ENCODE data around the gene SNX20. TPM values are rescaled to one million over a fixed set of nuclear protein-coding genes. Genes with fewer than 3 reads are reported as not detected.

Gene SNX20
- total RNA-seq, 4 donors from 2014 or later, result 0.76 to 7.7 (median 4.4) TPM

DNA sequence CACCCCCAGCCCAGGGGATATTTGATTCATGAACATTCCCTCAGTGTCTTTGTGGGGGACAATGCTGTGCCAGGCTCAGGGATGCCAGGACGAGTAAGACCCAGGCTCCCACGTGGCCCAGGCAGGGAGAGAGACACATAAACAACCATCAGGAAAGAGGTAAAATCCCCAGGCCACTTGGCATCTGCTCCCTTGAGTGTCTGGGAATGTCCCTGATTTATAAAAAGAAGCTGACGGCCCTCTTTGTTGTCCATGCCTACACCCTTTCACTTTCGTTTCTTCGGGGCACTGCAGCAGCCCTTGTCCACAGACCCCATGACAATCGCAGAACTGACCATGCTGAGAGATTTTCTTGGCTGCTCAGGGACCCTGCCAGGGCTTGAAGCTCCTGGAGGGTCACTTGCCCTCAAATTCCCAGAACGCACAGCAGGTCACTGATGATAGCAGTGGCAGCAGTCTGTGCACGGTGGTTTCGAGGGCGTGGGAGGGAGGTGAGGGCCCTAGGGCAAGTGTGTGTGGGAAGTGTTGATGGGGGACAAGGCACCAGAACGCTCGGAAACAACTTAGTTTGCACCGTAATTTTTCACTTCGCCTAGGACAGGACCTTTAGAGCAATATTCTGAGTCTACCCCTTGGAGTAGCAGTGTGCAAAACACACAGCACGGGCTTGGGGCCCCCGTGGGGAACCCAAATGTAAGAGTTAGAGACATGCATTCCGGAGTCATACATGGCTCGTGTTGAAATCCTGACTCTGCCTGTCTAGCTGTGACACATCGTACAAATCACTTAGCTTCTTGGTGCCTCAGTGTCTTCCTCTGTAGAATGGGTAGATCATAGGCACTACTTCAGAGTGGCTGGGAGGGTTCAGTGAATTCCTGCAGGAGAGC is 17.0 kb upstream of the SNX20 start:
- Histone ChIP-seq H3K36me3 (no peaks in the 10 kb centered on the region), H3K4me1 (no peaks in the 10 kb centered on the region), H3K27ac (peak overlapping the region; percentile 51 to 61), H3K27me3 (no peaks in the 10 kb centered on the region), H3K4me3 (peak overlapping the region; percentile 36 to 39), H3K9me3 (no peaks in the 10 kb centered on the region)
- TF ChIP-seq POLR2A (IDR thresholded peaks at IDR 0.05), result no peak
- TF ChIP-seq, protein P1, sequence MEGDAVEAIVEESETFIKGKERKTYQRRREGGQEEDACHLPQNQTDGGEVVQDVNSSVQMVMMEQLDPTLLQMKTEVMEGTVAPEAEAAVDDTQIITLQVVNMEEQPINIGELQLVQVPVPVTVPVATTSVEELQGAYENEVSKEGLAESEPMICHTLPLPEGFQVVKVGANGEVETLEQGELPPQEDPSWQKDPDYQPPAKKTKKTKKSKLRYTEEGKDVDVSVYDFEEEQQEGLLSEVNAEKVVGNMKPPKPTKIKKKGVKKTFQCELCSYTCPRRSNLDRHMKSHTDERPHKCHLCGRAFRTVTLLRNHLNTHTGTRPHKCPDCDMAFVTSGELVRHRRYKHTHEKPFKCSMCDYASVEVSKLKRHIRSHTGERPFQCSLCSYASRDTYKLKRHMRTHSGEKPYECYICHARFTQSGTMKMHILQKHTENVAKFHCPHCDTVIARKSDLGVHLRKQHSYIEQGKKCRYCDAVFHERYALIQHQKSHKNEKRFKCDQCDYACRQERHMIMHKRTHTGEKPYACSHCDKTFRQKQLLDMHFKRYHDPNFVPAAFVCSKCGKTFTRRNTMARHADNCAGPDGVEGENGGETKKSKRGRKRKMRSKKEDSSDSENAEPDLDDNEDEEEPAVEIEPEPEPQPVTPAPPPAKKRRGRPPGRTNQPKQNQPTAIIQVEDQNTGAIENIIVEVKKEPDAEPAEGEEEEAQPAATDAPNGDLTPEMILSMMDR (IDR thresholded peaks at IDR 0.05), result no peak
- DNase-seq, result peak; percentile 27 to 45
- intact Hi-C loops (cut with DNase I; ENCODE audit: low total_unique reads), result no loop called here

DNA sequence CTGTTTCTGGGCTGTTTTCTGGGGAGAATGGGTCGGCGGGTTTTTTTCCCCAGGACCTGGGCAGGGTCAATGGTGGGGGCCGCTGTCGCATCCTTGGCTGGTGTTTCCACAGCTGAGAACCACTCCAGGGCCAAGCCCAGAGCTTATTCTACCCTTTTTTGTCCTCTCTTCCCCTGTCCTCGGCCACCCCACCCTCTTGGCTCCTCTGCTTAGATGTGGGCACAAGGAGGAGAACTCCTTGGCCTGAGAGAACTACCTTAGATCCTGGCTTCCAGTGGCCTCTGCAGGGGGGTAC is 16.3 kb upstream of the SNX20 start:
- no peak for DNase-seq
- H3K27me3 ChIP-seq, result no peaks in the 10 kb centered on the region
- intact Hi-C loops (cut with DNase I; ENCODE audit: low total_unique reads), result no loop called here
- no peak for TF ChIP-seq POLR2A (IDR thresholded peaks at IDR 0.05)
- TF ChIP-seq, protein P1 (IDR thresholded peaks at IDR 0.05), result no peak
- no peak overlapping the region for H3K4me3 ChIP-seq
- H3K36me3 ChIP-seq, result no peaks in the 10 kb centered on the region
- H3K4me1 ChIP-seq, result no peaks in the 10 kb centered on the region
- no peaks in the 10 kb centered on the region for H3K9me3 ChIP-seq
- peak overlapping the region; percentile 51 to 61 for H3K27ac ChIP-seq

DNA sequence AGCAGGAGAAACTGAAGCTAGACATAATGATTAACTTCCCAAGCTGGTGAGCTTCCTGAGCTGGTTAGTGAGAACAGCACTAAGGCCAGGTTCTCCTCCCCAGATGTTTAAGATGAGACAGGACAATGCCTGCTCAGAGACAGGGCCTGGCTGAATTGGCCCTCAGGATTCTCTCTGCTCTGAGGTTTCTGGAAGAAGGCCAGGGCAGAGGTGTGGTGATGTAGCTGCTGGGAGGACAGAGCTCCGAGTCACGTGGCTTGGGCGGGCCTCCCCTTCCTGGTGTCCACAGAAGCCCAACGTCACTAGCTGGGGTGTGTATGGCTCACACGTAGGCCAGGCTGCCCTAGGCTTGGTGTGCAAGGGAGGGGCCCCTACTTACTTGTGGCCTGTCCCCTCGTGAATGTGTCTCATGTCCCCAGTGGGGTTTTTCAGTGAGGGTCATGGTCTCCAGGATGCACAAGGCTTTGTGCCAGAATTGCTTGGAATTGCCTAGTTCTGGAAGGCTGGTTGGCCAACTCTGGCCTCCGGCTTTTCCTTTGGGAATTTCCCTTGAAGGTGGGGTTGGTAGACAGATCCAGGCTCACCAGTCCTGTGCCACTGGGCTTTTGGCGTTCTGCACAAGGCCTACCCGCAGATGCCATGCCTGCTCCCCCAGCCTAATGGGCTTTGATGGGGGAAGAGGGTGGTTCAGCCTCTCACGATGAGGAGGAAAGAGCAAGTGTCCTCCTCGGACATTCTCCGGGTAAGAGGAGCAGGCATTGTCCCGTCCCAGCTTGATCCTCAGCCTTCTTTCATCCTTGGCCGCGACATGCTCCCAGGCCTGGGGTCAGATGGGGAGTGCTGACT is 15.7 kb upstream of the SNX20 start:
- DNase-seq, result peak; percentile 62 to 71
- no peaks in the 10 kb centered on the region for H3K36me3 ChIP-seq
- no peak for TF ChIP-seq POLR2A (IDR thresholded peaks at IDR 0.05)
- TF ChIP-seq, protein P1 (IDR thresholded peaks at IDR 0.05), result no peak
- H3K27ac ChIP-seq, result peak overlapping the region; percentile 51 to 61
- H3K27me3 ChIP-seq, result no peaks in the 10 kb centered on the region
- H3K4me3 ChIP-seq, result no peak overlapping the region
- no peaks in the 10 kb centered on the region for H3K4me1 ChIP-seq
- H3K9me3 ChIP-seq, result no peaks in the 10 kb centered on the region
- intact Hi-C loops (cut with DNase I; ENCODE audit: low total_unique reads), result no loop called here

DNA sequence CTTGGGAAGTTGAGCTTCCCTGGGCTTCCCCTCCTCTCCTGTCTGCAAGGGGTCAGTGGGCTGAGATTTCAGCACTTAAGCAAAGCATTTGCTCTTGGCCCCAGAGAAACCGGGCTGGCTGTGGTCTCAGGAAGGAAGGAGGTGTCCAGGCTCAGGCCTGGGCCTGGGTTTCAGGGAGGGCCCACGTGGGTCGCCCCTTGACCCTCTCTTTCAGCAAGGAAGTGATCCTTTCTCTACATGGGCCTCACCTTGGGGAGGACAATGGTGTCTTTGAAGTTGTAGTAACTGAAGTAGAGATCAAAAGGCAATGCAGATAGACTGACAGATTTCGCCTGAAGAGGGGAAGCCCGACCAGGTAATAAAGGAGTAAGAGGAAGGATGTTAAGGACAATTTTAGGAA is 15.0 kb upstream of the SNX20 start:
- Histone ChIP-seq H3K36me3 (no peaks in the 10 kb centered on the region), H3K27me3 (no peaks in the 10 kb centered on the region), H3K27ac (peak overlapping the region; percentile 27 to 45), H3K9me3 (no peaks in the 10 kb centered on the region), H3K4me3 (no peak overlapping the region), H3K4me1 (no peaks in the 10 kb centered on the region)
- intact Hi-C loops (cut with DNase I; ENCODE audit: low total_unique reads), result no loop called here
- DNase-seq, result no peak
- TF ChIP-seq, protein P1 (IDR thresholded peaks at IDR 0.05), result no peak
